SH-SY5Y (cell line): ENCODE measurements around the gene MEF2A.
A peak's percentile ranks its signal among the peaks of the same experiment; 100 is the strongest.

Experiments used
- GATA2 ChIP-seq: IDR thresholded peaks from 2 replicates; pipeline ENCODE4 v1.6.1; 2011; ENCODE audit warnings: mild to moderate bottlenecking, low read depth, low read length
- GATA3 ChIP-seq: IDR thresholded peaks from 2 replicates; pipeline ENCODE4 v1.6.1; 2011; ENCODE audit warnings: low read depth, mild to moderate bottlenecking, low read length, moderate library complexity

Gene MEF2A

GRCh38 chr15:99677540-99678134 is 111.9 kb downstream of the MEF2A start:
- TF ChIP-seq GATA3 (no peak), GATA2 (no peak)

- TF ChIP-seq GATA3, result no peak
Measured at GRCh38 chr15:99680276-99680675, 114.5 kb downstream of the MEF2A start.

GRCh38 chr15:99681990-99682389 is 116.2 kb downstream of the MEF2A start:
- TF ChIP-seq GATA3, result no peak
- TF ChIP-seq GATA2, result no peak

GRCh38 chr15:99682455-99682854 is 116.7 kb downstream of the MEF2A start:
- TF ChIP-seq GATA2, result no peak
- TF ChIP-seq GATA3, result no peak

GRCh38 chr15:99683000-99683670 is 117.4 kb downstream of the MEF2A start:
- no peak for TF ChIP-seq GATA2
- no peak for TF ChIP-seq GATA3

- TF ChIP-seq GATA2 (no peak), GATA3 (no peak)
Measured at GRCh38 chr15:99686290-99686689, 120.5 kb downstream of the MEF2A start.

GRCh38 chr15:99692825-99693224 is 127.0 kb downstream of the MEF2A start:
- no peak for TF ChIP-seq GATA2
- TF ChIP-seq GATA3, result no peak

- TF ChIP-seq GATA3, result no peak
- no peak for TF ChIP-seq GATA2
Measured at GRCh38 chr15:99696096-99696495, 130.3 kb downstream of the MEF2A start.

- TF ChIP-seq GATA3 (no peak), GATA2 (no peak)
Measured at GRCh38 chr15:99702895-99703602, 137.3 kb downstream of the MEF2A start.

- TF ChIP-seq GATA3, result no peak
Measured at GRCh38 chr15:99703603-99704443, 138.0 kb downstream of the MEF2A start.

- TF ChIP-seq GATA3 (no peak), GATA2 (0 out of 2 replicates have a peak, but pooled peaks have one; percentile 11)
Measured at GRCh38 chr15:99704444-99704838, 138.7 kb downstream of the MEF2A start.

- TF ChIP-seq GATA3 (no peak), GATA2 (no peak)
Measured at GRCh38 chr15:99706557-99707303, 140.9 kb downstream of the MEF2A start.

GRCh38 chr15:99707473-99708270 is 141.9 kb downstream of the MEF2A start:
- TF ChIP-seq GATA2 (no peak), GATA3 (no peak)
